Panc1 (cell line): ENCODE measurements around the gene FBXO17.

Experiments used
- CTCF ChIP-seq: fragments of 450-650 bp; IDR thresholded peaks from 2 replicates; pipeline ENCODE4 v1.5.1; 2017; ENCODE audit warnings: mild to moderate bottlenecking
- POLR2AphosphoS5 ChIP-seq: IDR thresholded peaks from 2 replicates; pipeline ENCODE4 v1.6.1; 2012; ENCODE audit warnings: mild to moderate bottlenecking, low read depth, low read length, moderate library complexity
- REST ChIP-seq, 2 experiments: IDR thresholded peaks; 2 replicates each; pipeline ENCODE4 v1.6.1; 2011 to 2012; ENCODE audit warnings: low read depth in 2 of 2, control low read depth in 1 of 2, low read length in 1 of 2, mild to moderate bottlenecking in 1 of 2, moderate library complexity in 1 of 2; ENCODE audit not compliant: insufficient read depth in 1 of 2
- TCF7L2 ChIP-seq: IDR thresholded peaks from 2 replicates; pipeline ENCODE4 v1.6.1; 2011; ENCODE audit warnings: mild to moderate bottlenecking, low read depth, low read length, inconsistent platforms

GRCh38 chr19:39021063-39021462, 45.5 kb upstream of the FBXO17 start:
- TF ChIP-seq CTCF, result no peak
- TF ChIP-seq TCF7L2, result no peak
- TF ChIP-seq POLR2AphosphoS5, result no peak
- TF ChIP-seq REST (IDR thresholded peaks at IDR 0.05; ENCODE audit: insufficient read depth in 1 of 2, low read depth in 2 of 2, low read length in 1 of 2), result no peak
